GM13976 (cell line): ENCODE results near the gene BICDL2.
"Not testable (repeated sequence)": the region's sequence is repeated elsewhere in the genome, so short reads cannot be mapped to it uniquely, and the experiment has no call there.

Experiments
- DNase-seq: peaks from one replicate; pipeline ENCODE4 v3.0.0; 2012; ENCODE audit warnings: low spot score
- in situ Hi-C: fragments of 300-500 bp; cut with MboI; formaldehyde crosslinking; loops from one replicate; pipeline ENCODE4 v1.12.0; 2022; ENCODE audit warnings: low sequenced_read_pairs, mixed read lengths, inconsistent platforms; ENCODE audit not compliant: unreplicated experiment
- TF ChIP-seq, protein P1 (sequence below): IDR thresholded peaks from 2 replicates; pipeline ENCODE4 v1.5.1; 2012; ENCODE audit warnings: borderline replicate concordance, mild to moderate bottlenecking; ENCODE audit not compliant: insufficient read depth; ENCODE audit errors: extremely low read depth, missing control alignments, control extremely low read depth

BICDL2 gene, protein sequence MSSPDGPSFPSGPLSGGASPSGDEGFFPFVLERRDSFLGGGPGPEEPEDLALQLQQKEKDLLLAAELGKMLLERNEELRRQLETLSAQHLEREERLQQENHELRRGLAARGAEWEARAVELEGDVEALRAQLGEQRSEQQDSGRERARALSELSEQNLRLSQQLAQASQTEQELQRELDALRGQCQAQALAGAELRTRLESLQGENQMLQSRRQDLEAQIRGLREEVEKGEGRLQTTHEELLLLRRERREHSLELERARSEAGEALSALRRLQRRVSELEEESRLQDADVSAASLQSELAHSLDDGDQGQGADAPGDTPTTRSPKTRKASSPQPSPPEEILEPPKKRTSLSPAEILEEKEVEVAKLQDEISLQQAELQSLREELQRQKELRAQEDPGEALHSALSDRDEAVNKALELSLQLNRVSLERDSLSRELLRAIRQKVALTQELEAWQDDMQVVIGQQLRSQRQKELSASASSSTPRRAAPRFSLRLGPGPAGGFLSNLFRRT

DNA sequence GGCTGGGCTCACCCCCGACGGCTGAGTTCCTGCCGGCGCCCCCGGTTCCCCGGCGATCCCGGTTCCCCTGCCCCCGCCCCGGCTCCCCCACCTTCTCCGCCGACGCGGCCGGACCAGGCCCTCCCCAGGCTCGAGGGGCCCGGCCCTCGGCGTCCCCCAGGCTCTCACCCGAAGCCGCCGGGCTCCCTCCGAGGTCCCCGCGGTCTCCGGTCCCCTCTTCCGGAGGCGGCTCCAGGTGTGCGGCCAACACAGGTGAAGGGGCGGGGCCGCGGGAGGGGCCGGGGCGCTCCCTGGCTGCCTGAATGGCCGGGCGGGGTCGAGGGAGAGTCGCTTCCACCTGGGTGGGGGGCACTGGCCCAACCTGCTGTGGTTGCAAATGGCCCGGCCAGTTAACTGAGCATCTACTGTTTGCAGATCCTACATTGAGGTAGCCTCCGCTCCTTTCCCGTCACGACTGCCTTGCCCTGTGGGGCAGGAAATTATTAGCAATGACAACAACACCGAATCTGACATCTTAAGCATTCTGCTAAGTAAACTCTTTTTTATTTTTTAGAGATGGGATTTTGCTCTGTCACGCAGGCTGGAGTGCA lies at the start of gene BICDL2:
Gene BICDL2, minus strand, starts transcription at position 219 of the 590 bp plus-strand sequence. CDS start 1,448 bp downstream, outside the sequence.
- TF ChIP-seq, protein P1, sequence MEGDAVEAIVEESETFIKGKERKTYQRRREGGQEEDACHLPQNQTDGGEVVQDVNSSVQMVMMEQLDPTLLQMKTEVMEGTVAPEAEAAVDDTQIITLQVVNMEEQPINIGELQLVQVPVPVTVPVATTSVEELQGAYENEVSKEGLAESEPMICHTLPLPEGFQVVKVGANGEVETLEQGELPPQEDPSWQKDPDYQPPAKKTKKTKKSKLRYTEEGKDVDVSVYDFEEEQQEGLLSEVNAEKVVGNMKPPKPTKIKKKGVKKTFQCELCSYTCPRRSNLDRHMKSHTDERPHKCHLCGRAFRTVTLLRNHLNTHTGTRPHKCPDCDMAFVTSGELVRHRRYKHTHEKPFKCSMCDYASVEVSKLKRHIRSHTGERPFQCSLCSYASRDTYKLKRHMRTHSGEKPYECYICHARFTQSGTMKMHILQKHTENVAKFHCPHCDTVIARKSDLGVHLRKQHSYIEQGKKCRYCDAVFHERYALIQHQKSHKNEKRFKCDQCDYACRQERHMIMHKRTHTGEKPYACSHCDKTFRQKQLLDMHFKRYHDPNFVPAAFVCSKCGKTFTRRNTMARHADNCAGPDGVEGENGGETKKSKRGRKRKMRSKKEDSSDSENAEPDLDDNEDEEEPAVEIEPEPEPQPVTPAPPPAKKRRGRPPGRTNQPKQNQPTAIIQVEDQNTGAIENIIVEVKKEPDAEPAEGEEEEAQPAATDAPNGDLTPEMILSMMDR: no peak
- in situ Hi-C loops: no loop called here
- DNase-seq: no peak

DNA sequence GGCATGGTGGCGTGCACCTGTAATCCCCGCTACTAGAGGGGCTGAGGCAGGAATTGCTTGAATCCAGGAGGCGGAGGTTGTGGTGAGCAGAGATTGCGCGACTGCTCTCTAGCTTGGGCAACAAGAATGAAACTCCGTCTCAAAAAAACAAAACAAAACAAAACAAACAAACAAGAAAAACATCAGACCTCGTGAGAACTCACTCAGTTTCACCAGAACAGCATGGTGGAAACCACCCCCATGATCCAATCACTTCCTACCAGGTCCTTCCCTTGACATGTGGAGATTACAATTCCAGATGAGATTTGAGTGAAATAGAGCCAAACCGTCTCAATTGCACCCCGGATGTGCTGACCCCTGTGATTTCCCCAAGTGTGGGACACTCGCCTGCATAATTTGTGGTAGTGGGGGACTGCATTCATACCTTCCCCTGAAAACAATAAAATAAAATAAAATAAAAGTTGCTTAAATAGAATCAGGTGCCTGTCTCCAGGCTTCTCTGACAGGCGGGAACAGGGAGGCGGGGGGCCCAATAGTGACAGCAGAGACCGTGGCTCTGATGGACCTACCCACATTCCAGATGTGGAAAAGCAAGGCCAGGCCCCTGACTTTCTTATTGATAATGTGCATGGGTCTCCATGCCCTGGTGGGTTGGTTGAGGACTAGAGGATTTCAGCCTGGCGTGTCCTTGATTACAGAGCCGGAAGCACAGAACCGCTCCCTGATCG lies 49.3 kb upstream of the BICDL2 start:
- in situ Hi-C loops: no loop called here
- no peak for DNase-seq
- TF ChIP-seq, protein P1: no peak

DNA sequence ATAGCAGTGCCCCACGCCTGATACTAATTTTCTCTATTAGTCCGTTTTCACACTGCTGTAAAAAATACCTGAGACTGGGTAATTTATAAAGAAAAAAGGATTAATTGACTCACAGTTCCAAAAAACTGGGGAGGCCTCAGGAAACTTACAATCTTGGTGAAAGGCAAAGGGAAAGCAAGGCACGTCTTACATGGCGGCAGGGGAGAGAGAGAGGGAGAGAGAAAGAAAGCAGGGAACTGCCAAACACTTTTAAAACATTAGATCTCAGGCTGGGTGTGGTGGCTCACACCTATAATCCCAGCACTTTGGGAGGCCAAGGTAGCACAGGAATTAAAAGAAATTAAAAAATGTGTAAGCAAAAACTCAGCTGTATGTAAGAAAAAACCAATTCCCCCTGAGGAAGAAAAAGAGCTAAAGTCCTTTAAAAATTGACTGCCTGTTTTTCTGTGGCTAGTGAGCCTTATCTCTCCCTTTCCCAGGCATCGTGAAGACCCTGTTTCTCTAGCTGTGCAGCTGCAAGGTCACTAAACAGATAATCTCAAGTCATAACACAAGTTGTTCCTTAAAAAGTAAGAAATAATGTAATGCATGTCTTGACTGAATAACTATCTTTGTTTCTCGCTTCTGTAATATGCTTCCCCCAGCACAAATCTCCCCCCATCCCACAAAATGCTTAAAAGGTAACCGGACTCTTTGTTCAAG lies 48.4 kb upstream of the BICDL2 start:
- no peak for DNase-seq
- TF ChIP-seq, protein P1: no peak
- in situ Hi-C loops: no loop called here

DNA sequence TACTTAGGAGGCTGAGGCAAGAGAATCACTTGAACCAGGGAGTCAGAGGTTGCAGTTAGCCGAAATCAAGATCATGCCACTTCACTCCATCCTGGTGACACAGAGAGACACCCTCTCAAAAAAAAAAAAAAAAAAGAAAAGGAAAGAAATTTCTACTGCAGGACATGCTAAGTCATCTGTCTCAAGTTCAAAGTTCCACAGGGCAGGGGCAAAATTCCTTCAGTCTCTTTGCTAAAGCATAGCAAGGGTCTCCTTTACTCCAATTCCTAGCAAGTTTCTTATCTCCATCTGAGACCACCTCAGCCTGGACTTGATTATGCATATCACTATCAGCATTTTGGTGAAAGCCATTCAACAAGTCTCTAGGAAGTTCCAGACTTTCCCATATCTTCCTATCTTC lies 47.7 kb upstream of the BICDL2 start:
- DNase-seq: no peak
- in situ Hi-C loops: no loop called here
- TF ChIP-seq, protein P1: no peak

DNA sequence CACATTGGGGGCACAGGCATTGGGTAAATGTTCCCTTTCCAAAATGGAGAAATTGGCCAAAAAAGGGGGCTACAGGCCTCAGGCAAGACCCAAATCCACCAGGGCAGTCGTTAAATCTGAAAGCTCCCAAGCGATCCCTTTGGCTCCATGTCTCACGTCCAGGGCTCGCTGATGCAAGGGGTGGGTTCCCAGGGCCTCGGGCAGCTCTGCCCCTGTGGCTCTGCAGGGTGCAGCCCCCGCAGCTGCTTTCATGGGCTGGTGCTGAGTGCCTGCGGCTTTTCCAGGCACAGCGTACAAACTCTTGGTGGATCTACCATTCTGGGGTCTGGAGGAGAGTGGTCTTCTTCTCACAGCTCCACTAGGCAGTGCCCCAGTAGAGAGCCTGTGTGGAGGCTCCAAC lies 46.7 kb upstream of the BICDL2 start:
- in situ Hi-C loops: not testable (repeated sequence)

DNA sequence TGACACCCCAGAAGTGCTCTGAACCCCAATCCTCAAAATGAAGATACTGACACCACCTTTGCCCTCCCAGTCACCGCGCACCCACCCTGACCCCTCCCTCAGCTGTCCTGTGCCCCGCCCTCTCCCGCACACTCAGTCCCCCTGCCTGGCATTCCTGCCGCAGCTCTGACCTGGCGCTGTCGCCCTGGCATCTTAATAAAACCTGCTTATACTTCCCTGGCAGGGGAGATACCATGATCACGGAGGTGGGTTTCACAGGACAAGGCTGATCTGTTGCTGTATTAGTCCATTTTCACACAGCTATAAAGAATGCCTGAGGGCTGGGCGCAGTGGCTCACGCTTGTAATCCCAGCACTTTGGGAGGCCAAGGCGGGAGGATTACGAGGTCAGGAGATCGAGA lies 45.2 kb upstream of the BICDL2 start:
- in situ Hi-C loops, DNase-seq: not testable (repeated sequence)

More for the DNA sequence above, 46.7 kb upstream of the BICDL2 start:
- DNase-seq: not testable (repeated sequence)

DNA sequence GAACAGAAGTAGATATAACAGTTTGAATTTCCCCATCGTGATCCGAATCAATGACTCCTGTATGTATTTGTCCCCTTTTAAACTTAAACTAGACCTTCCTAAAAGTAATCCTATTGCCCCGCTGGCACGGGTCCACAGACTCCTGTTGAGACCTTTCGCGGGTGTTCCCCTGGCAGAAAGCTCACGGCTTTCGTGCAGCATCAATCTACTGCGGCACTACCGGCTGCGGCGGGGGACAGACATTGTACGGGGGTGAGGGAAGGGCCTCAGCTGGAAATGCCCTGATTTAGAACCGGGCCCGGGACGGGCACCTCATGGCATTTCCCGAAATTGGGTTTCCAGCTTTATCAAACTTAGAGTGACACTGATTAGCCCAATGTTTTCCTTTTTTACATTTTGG lies 43.3 kb upstream of the BICDL2 start:
- in situ Hi-C loops: no loop called here
- TF ChIP-seq, protein P1: no peak
- no peak for DNase-seq
